Measurements from ENCODE around the gene ARID1B. TPM values are rescaled to one million over a fixed set of nuclear protein-coding genes. Genes with fewer than 3 reads are reported as not detected.
A peak's percentile ranks its signal among the peaks of the same experiment; 100 is the strongest.

Gene ARID1B
- total RNA-seq, 1 experiment from 2014 or later, result 60.3 TPM

GRCh38 chr6:156851454-156851921 is 74.3 kb downstream of the ARID1B start:
- peaks cover 96% of the 10 kb centered on the region for H3K4me1 Mint-ChIP-seq
- CTCF ChIA-PET, result interaction anchor here (1.2 kb wide), 1 partner anchor 18 kb away, joined by 3 read pairs; no protein-coding TSS in a partner anchor
- H3K4me3 Mint-ChIP-seq, result no peak overlapping the region
- no peaks in the 10 kb centered on the region for H3K27me3 Mint-ChIP-seq (ENCODE audit: low read depth)
- H3K27ac Mint-ChIP-seq, result no peak overlapping the region
- ATAC-seq (no peak), DNase-seq (ENCODE audit: low spot score) (no peak)
- POLR2A ChIA-PET, result no interaction called here
- no peaks in the 10 kb centered on the region for H3K36me3 Mint-ChIP-seq
- H3K9me3 Mint-ChIP-seq, result no peaks in the 10 kb centered on the region
- no peak for TF ChIP-seq NR3C1 (CRISPR knock-in tag; conservative IDR thresholded peaks at IDR 0.05; ENCODE audit: low read depth)
- no peak for TF ChIP-seq AFF4 (CRISPR knock-in tag; IDR thresholded peaks at IDR 0.05; ENCODE audit: borderline replicate concordance)
- no peak for TF ChIP-seq CREM (CRISPR knock-in tag; IDR thresholded peaks at IDR 0.05)
- TF ChIP-seq CBFB (CRISPR knock-in tag; IDR thresholded peaks at IDR 0.05; ENCODE audit: low read depth), result no peak
- TF ChIP-seq ZNF423 (CRISPR knock-in tag; IDR thresholded peaks at IDR 0.05), result no peak

GRCh38 chr6:156852147-156852857 is 75.1 kb downstream of the ARID1B start:
- Mint-ChIP-seq H3K4me3 (peak overlapping the region; percentile 64), H3K27me3 (ENCODE audit: low read depth) (no peaks in the 10 kb centered on the region), H3K4me1 (peaks cover 96% of the 10 kb centered on the region), H3K36me3 (no peaks in the 10 kb centered on the region), H3K27ac (peak overlapping the region; percentile 96), H3K9me3 (no peaks in the 10 kb centered on the region)
- DNase-seq (ENCODE audit: low spot score) (no peak), ATAC-seq (no peak)
- POLR2A ChIA-PET, result no interaction called here
- CTCF ChIA-PET, result interaction anchor here (1.0 to 1.9 kb wide), 6 partner anchors 13 to 81 kb away, joined by 3 to 6 read pairs (median 4); no protein-coding TSS in a partner anchor
- TF ChIP-seq CREM (CRISPR knock-in tag; IDR thresholded peaks at IDR 0.05) (no peak), ZNF317 (CRISPR knock-in tag; IDR thresholded peaks at IDR 0.05; ENCODE audit: borderline replicate concordance, low read depth) (no peak), GRHL2 (CRISPR knock-in tag; IDR thresholded peaks at IDR 0.05; ENCODE audit: insufficient replicate concordance, severe bottlenecking) (no peak), NR3C1 (CRISPR knock-in tag; conservative IDR thresholded peaks at IDR 0.05; ENCODE audit: low read depth) (no peak), ETV6 (CRISPR knock-in tag; IDR thresholded peaks at IDR 0.05) (no peak), USF2 (CRISPR knock-in tag; IDR thresholded peaks at IDR 0.05) (no peak), CREB1 (CRISPR knock-in tag; IDR thresholded peaks at IDR 0.05) (no peak), ZSCAN18 (CRISPR knock-in tag; IDR thresholded peaks at IDR 0.05) (no peak), NFE2L1 (CRISPR knock-in tag; IDR thresholded peaks at IDR 0.05) (no peak), NR2C2 (CRISPR knock-in tag; IDR thresholded peaks at IDR 0.05) (no peak), TEAD4 (CRISPR knock-in tag; IDR thresholded peaks at IDR 0.05) (no peak), SMAD4 (CRISPR knock-in tag; IDR thresholded peaks at IDR 0.05) (no peak), IRF2 (CRISPR knock-in tag; IDR thresholded peaks at IDR 0.05; ENCODE audit: borderline replicate concordance, low read depth) (no peak), HMGXB4 (CRISPR knock-in tag; IDR thresholded peaks at IDR 0.05) (no peak)
